ENCODE measurements around the gene OPN4.
"Not testable (repeated sequence)": the region's sequence is repeated elsewhere in the genome, so short reads cannot be mapped to it uniquely, and the experiment has no call there.

Gene OPN4, protein sequence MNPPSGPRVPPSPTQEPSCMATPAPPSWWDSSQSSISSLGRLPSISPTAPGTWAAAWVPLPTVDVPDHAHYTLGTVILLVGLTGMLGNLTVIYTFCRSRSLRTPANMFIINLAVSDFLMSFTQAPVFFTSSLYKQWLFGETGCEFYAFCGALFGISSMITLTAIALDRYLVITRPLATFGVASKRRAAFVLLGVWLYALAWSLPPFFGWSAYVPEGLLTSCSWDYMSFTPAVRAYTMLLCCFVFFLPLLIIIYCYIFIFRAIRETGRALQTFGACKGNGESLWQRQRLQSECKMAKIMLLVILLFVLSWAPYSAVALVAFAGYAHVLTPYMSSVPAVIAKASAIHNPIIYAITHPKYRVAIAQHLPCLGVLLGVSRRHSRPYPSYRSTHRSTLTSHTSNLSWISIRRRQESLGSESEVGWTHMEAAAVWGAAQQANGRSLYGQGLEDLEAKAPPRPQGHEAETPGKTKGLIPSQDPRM

DNA sequence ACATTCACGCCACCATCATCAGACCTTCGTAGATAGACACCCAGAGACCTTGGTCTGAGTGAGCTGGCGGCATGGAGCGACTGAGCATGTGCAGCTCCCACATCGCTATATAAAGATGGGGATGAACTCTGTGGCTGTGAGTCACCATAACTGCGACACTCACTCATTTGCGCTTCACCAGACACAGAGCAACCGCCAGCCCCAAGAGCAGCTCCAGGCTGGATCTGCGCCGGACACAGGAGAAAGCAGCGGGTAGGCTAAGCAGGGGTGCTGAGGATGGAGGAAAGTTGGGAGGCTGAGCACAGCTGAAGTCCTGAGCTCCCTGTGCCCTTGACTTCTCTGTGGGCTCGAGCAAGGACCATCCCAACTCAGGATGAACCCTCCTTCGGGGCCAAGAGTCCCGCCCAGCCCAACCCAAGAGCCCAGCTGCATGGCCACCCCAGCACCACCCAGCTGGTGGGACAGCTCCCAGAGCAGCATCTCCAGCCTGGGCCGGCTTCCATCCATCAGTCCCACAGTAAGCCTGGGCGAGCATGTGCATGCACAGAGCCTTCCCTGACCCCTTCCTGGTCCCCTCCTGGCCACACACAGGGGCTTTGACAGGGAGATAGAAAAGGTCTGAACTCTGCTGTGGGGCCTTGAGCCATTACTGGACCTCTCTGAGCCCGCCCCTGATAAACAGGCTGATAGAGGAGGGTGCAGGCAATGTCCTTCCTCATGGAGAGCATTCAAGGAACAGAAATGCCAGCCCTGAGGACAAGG, at the start of gene OPN4:
OPN4 (plus strand) TSS at position 137 of the 762 bp plus-strand sequence; CDS start at position 374, 237 bp downstream.
- no peak for DNase-seq (ENCODE audit: low read depth)

DNA sequence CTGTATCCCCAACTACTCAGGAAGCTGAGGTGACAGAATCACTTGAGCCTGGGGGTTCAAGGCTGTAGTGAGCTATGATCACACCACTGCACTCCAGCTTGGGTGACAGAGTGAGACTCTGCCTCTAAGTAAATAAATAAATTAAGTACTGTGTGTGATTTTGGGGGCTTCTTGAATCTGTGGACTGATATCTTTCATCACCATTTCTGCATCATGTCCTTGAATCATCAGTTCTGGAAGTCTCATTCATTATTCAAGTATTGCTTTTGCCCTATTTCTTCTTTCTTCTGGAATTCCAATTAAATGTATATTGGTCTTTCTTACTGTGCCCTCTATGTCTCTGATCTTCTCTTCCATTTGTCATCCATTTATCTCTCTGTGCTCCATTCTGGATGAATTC, 46.7 kb upstream of the OPN4 start:
- no peak for DNase-seq (ENCODE audit: low read depth)

DNA sequence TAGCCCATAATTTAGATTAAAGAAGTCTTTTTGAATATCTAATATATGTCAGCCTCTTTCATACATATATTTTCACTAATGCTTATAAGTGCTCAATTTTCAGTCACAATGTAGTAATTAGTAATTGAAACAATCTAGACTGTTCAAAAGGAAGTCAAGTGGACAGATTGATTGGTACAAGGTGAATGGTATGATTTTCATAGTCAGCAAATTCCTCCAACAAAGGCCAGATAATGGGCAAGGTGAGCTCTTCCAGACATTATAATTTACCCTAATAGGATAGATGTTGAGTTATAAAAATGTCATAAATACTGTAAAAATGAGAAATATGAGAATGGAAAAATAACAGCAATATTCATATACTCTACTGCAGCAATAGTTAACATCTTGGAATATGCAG, 44.4 kb upstream of the OPN4 start:
- no peak for DNase-seq (ENCODE audit: low read depth)

DNA sequence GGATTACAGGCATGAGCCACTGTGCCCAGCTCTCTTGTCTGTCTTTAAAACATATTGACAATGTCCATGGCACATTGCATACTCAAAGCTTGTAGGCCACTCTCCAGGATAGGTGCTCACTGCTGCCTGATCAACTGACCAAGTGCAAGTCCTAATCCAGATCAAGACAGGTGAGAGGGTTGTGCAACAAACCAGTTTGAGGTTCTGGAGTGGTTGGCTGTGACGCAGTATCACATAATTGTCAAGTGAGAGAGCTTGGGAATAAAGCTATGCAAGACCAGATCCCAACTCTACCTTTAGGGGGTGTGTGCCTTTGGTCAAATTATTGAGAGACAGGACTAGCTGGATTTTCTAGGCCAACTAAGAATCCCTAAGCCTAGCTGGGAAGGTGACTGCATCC, 43.0 kb upstream of the OPN4 start:
- DNase-seq (ENCODE audit: low read depth): no peak

DNA sequence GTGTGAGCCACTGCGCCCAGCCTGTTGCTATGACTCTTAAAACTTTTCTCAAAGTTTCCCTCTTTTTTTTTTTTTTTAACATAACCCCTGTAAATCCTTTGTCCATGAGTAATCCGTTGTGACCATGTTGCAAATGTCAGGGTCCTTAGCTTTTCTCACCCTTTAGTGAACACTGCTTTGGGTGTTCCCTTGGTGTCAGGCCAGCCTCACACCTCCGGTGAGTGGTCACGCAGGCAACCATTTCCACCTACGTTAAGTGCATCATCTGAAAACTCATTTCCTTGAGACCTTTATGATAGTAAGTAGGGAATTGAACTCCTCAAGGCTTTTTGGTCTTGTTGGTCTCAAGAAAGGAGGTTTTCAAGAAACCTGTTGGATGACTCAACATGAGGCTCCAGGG, 41.3 kb upstream of the OPN4 start:
- no peak for DNase-seq (ENCODE audit: low read depth)

DNA sequence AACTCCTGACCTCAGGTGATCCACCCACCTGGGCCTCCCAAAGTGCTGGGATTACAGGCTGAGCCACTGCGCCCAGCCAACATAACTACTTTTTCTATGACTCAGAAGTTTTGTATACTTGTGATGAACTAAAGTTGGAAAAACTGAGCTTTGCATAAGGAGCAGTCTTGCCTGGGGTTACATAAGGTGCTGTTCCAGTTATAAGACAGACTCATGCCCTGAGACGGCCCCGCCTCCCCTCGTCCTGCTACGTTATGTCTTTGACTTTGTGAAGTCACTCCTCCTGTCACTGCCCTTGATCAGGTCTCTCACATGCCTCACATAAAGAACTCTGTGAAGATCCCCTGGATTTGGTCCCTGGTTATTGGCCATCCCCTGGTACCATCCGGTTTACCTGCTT, 40.4 kb upstream of the OPN4 start:
- no peak for DNase-seq (ENCODE audit: low read depth)

DNA sequence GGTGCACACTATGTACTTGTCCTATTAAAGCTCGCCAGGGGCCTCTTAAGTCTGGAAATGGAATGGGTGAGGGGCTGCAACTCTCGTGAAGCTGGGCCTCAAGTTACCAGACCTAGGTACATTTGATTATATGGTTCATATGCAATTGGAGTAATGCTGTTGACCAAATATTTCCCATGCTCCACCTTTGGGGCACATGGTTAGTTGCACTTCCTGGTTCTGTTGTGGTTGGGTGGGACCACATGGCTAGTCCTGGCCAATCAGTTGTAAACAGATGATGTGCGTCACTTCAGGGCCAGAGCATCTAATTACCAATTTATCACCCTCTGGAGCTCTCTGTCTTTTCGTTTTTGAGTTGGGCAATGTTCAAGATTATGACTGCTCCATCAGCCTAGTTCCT, 39.5 kb upstream of the OPN4 start:
- DNase-seq (ENCODE audit: low read depth): no peak

DNA sequence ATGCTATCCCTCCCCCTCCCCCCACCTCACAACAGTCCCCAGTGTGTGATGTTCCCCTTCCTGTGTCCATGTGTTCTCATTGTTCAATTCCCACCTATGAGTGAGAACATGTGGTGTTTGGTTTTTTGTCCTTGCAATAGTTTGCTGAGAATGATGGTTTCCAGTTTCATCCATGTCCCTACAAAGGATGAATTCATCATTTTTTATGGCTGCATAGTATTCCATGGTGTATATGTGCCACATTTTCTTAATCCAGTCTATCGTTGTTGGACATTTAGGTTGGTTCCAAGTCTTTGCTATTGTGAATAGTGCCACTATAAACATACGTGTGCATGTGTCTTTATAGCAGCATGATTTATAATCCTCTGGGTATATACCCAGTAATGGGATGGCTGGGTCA, 37.1 kb upstream of the OPN4 start:
- DNase-seq (ENCODE audit: low read depth): not testable (repeated sequence)

DNA sequence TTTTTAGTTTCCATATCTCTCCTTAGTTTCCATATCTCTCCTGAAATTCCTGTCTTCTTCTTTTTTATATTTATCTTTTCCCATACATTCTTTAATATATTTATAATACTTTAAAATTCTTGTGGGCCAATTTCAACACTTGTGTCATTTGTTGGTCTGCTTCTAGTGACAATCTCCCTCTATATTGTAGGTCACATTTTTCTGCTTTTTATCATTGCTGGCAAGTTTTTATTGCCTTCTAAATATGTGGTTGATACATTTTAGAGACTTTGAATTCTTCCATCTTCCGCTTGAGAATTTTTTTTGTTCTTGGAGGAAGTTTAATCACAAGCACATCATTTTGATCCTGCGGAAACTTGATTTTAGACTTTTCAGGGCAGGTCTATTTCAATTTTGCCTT, 26.0 kb upstream of the OPN4 start:
- DNase-seq (ENCODE audit: low read depth): no peak

DNA sequence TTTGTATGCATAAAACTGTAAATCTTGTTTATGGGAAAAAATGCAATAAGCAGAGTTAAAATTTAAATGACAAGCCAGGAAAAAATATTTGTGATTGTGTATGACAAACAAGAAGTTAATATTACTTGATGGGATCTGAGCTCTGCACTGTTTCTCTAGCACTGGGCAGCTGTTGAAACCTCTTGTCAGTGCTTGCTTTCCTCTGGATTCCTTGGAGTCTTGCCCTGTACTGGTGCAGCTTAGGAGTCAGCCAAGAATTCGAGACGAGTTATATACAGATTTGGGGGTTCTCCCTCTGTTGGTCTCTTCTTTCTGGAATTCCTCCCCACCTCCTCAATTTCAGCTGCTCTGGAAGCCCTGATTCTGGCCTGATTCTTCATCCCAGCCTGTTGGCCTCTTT, 24.3 kb upstream of the OPN4 start:
- DNase-seq (ENCODE audit: low read depth): no peak

DNA sequence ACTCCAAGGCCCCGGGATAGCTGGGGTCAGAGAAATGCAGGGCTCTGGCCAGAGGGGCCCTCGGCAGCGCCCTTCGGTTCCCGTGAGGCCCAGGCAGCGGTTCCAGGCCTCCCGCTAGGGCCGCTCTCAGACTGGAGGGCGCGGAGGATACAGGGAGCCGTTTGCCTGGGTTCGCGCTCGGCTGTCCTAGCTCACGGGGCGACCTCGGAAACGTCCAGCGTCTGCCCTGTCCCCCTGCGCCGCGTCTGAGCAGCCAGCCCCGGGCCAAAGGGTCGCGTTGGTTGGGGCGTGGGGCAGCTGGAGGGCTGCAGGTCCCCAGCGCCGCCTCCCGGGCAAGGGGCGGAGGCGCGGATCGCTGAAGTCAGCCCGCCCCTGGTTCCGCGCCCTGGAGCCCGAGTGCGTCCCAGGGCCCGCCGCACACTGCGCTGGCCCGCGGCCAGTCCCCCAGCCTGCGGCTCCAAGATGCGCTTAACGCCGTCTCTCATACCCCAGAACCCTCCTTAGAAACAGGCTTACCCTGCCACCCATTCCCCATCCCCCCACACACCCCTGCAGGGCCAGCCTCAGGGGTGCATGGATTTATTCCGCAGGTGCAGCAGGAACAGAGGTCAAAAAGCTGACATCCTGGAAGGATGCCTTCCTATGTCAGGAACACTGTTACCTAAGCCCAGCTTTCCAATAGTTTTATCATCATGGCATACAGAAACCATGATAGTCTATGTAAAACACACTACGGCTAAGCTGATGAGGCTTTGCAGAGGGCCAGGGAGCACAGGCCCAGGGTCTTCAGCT, 22.1 kb upstream of the OPN4 start:
- no peak for DNase-seq (ENCODE audit: low read depth)

DNA sequence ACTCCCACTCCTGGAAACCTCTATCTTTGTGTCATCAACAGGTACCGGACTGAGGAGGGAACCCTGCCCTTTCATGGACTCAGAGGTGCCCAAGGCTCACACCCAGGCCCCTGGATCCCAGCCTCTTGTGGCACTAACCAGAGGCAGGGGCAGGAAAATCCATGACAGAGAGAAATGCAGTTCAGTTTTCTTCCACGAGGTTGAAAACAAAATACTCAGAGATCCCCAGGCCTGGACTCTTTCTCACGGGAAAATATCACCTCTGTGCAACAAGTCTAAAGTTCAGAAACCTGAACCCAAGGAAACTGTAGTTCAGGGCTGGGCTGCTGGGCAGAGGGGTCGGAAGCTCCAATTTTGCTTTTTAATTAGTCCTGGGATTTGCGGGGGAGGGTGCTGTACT, 21.4 kb upstream of the OPN4 start:
- DNase-seq (ENCODE audit: low read depth): no peak

DNA sequence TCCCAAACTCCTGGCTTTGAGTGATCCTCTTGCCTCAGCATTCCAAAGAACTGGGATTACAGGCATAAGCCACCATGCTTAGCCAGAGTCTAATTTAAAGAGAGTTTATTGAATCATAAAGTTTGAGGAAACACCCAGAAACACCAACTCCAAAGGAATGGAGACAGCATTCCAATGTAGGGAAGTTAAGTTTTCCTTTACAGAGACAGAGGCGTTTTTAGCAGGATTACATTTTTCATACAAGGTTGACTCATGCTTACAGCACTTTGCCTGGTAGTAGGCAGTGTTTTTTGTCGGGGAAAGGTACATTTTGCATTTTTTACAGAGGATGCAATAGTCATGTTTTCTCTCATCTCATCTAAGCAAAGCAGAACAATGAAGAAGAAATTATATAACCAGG, 18.9 kb upstream of the OPN4 start:
- DNase-seq (ENCODE audit: low read depth): no peak

DNA sequence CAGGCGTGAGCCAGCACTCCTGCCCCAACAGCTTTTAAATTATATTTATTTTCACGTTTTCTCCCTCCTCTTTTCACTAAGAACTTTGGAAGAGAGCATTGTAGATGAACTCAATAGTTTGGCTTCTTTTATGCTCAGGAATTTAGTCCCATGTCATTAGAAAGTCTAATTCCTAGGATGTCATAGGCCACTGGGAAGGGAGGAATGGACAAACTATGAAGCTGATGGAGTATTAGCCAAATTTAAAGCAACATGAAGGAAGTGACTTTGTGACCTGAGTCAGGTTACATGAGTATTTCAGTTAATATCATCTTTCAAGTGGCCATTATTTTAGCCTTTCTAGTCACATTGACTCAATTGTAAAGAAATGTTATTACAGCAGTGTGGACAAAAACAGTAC, 18.0 kb upstream of the OPN4 start:
- no peak for DNase-seq (ENCODE audit: low read depth)

DNA sequence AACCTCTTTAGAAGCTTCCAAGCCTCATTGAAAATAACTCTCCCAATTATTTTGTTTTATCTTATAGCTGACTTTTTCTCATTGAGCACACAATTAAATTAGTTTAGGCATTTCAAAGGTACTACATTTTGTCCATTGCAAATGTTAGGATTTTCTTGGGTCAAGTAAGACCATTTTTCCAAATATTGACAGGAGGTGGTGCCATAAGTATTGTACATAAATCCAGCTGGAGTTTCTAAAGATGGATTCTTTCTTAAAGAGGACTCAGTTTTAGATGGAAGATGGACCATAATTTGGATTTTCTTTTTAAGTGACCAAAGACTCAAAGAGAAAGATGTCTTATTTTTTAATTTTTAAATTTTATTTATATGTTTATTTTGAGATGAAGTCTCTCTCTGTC, 12.3 kb upstream of the OPN4 start:
- no peak for DNase-seq (ENCODE audit: low read depth)

DNA sequence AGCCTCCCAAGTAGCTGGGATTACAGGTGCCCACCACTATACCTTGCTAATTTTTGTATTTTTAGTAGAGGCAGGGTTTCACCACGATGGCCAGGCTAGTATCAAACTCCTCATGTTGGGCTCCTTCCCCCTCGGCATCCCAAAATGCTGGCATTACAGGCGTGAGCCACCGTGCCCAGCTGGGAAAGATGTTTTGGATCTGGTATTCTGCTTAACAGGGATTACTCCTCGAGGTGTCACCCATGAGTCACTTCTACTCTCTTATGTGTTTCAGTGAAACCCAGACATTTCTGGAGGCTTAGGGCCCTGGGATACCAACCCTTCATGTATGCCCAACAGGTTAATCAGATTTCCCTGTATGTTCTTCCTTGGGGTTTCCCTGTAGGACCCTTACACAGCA, 11.8 kb upstream of the OPN4 start:
- DNase-seq (ENCODE audit: low read depth): no peak

DNA sequence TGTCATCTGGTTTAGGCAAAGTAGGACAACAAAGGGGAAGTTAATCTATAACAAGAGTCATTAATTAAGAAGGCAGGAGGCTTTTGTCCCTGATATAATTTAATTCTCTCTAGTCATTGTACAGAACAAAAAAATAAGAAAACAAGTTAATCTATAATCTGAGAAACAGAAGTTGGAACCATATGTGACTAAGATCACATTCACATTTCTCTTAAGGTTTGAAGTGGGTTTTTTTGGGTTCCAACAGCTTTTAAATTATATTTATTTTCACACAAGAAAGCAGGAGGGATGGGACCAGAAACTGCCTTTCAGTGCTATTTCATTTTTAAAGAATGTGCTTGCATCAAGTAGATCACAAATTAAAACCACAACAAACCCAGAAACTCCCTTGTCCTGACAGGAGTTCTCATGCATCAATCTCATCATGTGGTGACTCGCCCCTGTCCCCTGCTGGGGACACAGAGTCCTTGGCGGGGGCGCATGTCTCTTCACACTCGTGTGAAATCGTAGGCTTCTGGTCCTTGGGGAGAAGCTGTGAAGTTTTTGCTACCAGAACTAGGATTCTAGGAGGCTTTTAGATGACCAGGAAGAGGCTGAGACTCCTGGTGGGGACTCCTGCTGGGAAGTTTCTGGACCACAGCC, 10.1 kb upstream of the OPN4 start:
- no peak for DNase-seq (ENCODE audit: low read depth)

DNA sequence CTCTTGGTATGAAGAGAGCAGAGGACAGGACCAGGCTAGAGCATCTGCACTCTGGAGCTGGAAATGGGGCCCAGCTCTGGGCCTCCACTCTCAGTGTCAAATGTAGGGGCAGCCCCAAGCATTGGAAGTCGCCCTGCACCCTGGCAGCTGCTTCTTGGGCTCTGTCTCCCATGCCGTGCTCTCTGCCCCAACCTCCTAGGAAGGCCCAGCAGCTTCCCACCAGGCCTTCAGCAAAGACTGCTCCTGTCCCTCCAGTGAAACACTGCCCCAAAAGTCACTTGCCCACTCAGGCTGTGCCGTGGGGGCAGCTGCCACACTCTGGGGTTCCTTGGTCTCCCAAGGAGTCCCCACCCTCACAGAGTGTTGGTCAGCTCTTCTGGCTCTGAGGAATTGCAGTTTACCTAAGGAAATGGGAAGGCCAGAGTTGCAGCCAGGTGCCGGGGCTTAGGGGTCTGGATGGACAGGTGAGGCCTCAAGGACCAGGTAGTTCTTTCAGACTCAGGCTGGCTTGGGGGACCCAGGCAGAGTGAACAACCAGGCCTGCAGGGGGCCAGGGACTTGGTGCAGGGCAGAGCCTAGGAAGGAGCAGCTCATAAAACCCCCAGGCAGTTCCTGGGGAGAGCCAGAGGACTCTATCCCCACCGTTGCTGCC, 9.4 kb upstream of the OPN4 start:
- no peak for DNase-seq (ENCODE audit: low read depth)

DNA sequence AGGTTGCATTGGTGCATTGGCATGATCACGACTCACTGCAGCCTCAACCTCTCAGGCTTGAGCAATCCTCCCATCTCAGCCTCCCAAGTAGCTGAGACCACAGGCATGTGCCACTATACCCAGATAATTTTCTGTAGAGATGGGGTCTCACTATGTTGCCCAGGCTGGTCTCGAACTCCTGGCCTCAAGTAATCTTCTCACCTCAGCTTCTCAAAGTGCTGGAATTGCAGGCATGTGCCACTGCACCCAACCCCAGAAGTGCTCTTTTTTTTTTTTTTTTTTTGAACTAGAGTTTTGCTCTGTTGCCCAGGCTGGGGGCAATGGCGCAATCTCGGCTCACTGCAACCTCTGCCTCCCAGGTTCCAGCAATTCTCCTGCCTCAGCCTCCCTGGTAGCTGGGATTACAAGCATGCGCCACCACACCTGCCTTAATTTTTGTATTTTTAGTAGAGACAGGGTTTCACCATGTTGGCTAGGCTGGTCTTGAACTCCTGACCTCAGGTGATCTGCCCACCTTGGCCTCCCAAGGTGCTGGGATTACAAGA, 8.7 kb upstream of the OPN4 start:
- not testable (repeated sequence) for DNase-seq (ENCODE audit: low read depth)

DNA sequence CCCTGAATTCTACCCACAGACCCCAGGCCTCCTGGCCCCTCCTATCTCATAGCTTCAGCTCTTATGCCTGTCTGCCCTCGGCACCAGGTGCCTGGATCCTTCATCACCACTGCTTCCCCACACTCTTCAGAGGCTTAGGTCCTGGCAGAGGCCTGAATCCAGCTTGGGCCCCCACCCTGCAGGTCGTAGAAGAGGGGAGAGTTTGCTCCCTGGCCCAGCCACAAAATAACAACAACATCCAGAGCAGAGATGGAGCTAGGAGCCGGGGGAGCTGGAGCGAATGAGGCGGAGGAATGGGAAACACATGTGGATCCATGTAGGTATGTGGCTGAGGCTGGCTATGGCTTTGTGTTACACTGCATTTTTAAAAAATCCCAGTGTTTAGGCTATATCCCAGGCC, 7.8 kb upstream of the OPN4 start:
- DNase-seq (ENCODE audit: low read depth): no peak

DNA sequence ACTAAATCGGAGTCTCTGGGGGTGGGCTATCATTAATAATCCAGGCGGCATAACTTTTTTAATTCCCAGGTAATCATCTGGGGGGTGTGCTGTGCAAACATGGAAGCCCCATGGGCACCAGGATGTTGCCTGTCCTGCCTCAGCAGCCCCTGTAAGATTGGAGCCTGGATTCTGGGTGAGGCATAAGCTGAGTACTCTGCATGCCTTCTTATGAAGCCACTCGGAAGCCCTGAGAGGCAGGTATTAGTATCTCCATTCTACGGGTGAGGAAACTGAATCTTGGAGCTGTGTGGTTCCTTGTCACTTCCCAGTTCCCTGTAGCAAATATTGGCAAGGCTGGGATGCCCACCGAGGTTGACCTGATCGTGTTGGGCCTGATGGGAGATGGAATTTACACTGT, 7.4 kb upstream of the OPN4 start:
- no peak for DNase-seq (ENCODE audit: low read depth)
